Cardiac septum (tissue), 1 donor: Measurements from ENCODE around the gene IRF2BPL. TPM values are rescaled to one million over a fixed set of nuclear protein-coding genes. Genes with fewer than 3 reads are reported as not detected.
A peak's percentile ranks its signal among the peaks of the same experiment; 100 is the strongest.

ENCODE experiments used
- DNase-seq: peaks from one replicate; pipeline ENCODE4 v3.0.0-alpha.2; 2020; ENCODE audit warnings: low spot score
- intact Hi-C: fragments of 100-400 bp; cut with DNase I; formaldehyde crosslinking; loops from one replicate; pipeline ENCODE4 v1.14.0; 2022
- total RNA-seq: library from RNA; stranded (reverse); fragmentation: NEBNext Ultra II Directional; extraction: Animal tissue kit (Norgen Biotek cat#: 25700); gene quantifications from one replicate; pipeline ENCODE4 v1.2.1, GENCODE V29; 2021
- donor health status: DM: no; HTN: no; CAD: no.

The IRF2BPL gene
- total RNA-seq, 1 donor from 2014 or later, result 46.0 TPM

DNA sequence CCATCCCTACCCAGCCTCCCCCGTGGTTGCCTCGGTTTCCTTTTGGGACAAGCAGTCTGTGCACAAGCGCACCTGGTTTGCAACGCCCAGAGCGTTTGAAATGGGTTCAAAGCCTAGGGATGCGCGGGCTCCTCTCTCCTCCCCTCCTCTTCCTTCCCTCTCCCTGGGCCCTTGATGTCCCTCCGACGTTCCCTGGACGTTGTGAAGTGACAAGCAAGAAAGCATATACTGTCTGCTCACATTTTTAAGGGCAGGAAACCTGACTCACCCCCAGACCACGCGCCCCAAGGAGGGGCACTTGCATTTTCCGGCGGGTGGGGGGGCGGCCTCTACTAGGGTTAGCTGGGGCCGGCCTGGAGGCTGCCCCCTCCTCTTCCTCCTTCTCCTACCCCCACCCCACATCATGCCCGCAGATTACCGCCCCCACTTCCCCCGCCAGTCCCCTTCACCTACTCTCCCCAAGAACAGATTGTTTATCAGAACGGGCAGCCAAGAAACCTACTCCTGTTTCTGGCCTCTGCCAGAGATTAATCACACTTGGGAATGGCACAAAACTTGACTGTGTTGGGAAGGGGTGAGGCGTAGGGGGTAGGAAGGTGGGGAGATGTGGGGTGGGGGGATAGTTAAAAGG lies 9.5 kb upstream of the IRF2BPL start:
- DNase-seq, result no peak
- intact Hi-C loops, result no loop called here

DNA sequence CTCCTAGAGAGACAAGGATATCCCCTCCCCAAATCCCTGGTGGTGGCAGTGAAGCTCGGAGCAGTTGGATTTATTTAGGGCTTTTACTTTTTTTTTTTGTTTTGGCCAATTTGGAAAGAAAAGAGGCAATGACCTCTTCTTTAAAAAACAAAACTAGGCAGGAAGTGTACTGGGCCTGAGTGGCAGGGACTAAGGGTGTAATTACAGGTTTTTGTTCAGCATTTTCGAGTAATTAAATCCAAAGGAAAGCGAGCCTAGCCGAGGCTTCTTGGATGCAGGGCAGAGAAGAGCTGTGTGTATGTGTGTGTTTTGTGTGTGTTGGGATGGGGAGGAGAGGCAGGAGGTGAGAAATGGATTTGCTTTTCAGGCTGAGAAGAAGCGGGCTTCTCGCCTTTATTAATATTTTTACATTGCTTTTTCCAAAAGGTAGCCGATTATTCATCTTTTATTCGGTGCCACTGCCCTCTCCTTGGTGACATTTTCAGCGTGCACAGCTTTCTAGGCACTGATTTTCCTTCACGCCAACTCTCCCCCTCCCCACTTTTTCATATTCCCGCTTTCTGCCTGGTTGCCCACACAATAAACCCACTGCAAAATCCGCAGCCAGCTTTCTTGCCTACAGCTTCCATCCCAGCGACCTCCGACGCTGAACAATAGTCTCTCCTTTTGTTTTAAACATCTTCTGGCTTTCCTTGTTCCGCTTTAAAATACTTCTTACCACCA lies 8.9 kb upstream of the IRF2BPL start:
- intact Hi-C loops, result no loop called here
- DNase-seq, result no peak

DNA sequence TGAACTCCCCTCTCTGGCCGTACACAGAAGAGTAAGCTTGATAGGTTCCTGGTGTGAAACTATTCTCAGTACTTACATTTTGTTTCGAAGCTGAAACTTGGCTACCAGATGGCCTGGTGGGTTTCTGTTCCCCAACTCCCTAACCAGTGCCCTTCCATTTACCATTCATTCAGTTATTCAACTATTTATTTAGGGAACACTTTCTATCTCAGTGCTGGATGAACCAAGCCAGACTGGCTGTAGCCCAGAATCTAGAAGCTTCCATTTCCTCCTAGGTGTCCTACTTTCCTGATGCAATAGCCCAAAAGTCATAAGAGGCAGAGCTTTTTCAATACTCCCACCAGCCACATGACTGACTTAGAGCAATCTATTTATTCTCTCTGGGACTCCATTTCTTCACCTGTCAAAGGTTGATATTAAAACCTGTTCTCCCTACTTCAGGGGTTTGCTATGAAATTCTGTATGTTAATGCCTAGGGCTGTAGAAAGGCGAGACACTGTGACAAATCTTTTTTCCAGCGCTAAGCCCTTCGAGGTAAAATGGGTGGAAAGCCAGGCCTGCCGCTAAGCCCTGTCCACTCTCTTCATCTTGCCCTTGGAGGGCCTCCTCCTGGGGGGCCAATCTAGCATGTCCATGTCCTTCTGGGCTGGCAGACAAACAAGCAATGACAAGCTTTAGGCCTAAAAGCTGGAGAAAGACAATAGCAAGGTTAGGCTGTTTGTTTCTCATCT lies 8.1 kb upstream of the IRF2BPL start:
- no peak for DNase-seq
- intact Hi-C loops, result no loop called here

DNA sequence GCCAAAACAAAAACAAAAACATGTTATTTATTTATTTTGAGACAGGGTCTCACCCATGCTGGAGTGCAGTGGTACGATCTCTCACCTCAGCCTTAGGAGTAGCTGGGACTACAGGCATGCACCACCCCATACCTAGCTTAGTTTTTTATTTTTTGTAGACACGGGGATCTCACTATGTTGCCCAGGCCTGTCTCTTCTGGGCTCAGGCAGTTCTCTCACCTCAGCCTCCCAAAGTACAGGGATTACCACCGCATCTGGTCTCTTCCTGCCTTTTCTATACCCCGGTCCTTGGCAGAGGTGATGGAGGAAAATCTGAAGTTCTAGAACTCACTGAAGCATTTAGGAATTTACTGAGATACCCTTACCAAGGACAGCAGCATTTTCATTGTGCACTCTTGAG lies 6.8 kb upstream of the IRF2BPL start:
- intact Hi-C loops, result no loop called here
- DNase-seq, result no peak

DNA sequence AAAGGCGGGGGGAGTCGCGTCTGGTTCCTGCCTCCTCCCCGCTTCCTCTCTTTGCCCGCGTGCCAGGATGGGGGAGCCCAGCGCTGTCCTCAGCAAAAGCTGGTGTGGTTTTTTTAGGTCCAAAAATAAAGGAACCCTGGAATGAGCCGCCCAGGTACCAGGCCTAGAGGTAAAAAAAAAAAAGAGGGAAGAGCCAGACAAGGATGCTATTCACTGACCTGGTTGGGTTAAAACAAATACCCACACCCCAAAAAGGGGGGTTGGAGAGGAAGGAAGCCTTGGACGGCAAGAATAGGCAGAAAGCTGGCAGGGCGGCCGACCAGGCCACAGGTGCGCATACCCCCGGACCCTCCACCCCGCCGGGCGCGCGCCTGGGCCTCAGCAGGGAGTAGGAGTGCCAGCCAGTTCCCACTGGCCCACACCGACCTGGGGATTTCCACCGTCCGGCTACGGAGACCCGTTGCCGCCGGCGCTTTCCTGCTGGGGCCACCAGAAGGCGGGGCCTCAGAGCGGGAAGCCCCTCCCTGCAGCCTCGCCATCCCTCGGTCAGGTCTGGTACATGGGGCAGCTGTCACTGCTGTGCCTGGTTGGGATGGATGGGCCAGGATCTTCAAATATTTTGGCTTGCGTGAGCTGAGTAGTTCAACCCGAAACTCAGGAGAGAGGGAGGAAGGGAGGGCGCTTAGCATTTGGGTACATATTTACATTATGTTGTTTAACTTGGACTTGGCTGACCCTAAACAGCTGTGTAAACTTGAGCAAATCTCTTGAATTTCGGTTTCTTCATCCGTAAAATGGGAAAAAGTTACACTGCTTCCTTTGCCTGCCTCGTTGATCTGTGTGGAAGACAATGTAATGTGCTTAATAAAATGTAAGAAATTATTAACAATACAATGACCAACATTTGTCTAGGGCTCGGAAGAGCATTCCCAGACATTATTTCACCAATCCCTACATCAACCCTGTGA lies 5.4 kb upstream of the IRF2BPL start:
- intact Hi-C loops, result loop anchor here (2.0 kb wide), 1 partner anchor 65 kb away; the partner anchor contains the start of gene CIPC
- peak; percentile 95 for DNase-seq

DNA sequence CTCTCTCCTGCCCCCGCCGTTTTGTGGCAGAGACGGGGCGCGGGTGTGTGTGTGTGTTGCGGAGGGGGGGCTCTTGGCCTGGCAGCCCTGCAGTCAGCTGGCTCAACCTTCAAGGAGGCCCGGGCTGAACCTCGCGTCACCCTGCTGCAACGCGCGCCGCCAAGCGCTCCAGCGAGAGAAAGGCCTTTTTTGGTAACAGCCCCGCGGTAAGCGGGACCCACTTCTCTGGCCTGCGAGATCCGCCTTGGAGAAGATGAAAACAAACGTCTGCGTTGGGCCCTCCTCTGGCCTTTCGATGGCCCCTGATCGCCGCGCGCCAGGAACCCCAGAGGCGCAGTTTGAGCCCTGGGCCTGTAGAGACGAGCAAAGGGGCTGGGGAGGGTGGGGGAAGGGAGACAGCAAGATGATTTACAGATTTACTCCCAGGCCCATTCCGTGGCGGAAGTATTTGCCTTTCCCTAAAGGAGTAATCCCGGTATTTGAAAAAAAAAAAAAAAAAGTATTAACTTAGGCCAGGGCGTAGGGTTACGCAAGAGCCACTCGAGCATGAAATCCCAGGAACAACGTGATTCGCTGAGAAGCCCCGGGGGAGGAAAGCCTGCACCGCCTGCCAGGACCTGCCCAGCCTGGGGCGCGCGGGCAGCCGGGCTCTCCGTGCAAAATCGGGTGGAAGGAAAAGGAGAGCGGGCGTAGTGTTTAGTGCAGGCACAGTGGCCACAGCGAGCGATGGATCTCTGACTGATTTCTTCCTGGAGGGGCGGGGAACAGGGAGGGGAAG lies 4.5 kb upstream of the IRF2BPL start:
- intact Hi-C loops, result loop anchor here (2.0 kb wide), 1 partner anchor 66 kb away; the partner anchor contains the start of gene CIPC
- peak; percentile 94 for DNase-seq

DNA sequence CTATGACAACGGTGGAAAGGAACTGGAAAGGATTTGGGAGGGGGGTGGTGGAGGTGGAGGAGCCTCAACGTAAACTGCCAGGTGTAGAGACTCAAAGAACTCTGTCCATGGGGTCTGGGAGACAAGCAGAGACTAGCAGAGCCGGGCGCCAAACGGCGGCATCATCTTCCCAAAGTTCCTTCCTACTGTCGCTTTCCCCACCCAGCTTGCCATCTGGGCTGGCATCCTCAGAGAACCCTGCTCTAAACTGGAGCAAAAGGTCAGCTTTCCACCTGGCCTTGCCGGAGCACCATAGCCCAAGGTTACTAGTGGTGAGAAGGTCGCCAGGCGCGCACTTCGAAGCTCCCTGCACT lies 4.0 kb upstream of the IRF2BPL start:
- DNase-seq, result no peak
- intact Hi-C loops, result loop anchor here (2.0 kb wide), 1 partner anchor 66 kb away; the partner anchor contains the start of gene CIPC

DNA sequence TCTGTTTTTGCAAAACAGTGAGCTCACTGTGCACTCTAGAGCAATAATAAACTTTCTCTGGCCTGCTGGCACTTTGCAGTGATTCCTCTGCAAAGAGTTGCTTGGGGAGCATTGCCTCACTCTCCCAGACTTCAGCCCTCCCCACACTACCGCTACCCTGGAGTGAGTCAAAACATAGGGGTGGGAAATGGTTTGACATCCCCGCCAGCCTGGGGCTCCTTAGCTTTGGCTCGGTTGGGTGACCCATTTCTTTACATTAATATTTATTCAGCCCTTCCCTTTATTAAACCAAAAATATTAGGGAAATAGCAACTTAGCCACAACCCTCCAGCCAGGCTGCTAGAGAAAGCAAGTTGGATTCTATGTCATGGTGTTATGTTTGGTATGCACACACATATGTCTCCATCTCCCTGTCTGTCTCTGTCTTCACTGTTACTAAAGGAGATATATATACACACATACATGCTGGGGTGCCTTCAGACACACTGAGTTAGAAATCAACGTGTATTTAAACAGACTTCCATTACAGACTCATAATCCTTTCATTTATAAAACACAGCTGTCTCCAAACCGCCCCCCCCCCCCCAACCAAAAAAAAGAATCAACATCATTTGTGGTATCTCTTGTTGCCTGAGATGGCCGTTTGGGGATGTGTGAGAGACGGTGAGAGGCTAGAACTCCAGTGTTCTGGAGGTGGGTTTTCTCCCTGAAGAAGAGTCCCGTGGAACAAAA lies 3.4 kb upstream of the IRF2BPL start:
- no peak for DNase-seq
- intact Hi-C loops, result loop anchor here (2.0 kb wide), 1 partner anchor 67 kb away; the partner anchor contains the start of gene CIPC

DNA sequence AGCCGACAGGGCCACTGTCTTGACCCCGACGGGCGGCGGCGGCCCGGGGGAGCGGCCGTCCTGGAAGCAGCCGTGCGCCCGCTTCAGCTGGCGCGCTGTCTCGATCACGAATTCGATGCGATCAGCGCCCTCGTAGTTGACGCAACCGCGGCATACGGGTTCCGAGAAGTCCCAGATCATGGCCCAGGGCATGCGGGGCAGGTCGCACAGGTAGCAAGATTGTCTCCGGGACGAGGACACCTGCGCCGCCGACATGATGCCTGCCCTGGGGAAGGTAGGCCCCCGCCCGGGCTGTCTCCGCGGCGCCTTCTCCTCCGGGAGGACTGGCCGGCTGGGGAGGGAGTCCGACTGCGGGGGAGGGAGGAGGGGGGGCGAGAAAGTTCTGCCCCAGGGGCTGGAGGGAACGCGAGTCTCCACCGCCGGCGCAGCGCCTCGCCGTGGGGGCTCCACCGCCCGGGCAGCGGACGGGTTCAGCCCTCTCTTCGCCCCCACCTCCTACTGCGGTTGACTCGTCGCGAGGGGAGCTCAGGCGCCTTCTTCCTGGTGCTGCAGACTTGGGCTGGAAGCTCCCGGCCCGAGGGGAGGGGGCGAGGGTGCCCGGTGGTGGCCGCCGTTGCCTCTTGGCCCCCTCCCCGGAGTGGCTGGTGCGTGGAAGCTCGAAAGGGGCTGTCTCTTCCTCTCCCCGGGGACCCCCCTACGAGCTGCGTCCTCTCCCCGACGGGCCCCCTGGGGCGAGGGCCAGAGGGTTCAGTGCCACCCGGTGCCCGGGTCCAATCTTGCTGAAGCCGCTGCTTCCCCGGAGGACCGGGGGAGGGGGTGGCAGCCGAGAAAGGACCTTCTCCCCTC lies 747 bp downstream of the IRF2BPL start:
- DNase-seq, result peak; percentile 91
- intact Hi-C loops, result loop anchor here (1.0 kb wide), 2 partner anchors 16 to 108 kb away; no protein-coding TSS in a partner anchor

DNA sequence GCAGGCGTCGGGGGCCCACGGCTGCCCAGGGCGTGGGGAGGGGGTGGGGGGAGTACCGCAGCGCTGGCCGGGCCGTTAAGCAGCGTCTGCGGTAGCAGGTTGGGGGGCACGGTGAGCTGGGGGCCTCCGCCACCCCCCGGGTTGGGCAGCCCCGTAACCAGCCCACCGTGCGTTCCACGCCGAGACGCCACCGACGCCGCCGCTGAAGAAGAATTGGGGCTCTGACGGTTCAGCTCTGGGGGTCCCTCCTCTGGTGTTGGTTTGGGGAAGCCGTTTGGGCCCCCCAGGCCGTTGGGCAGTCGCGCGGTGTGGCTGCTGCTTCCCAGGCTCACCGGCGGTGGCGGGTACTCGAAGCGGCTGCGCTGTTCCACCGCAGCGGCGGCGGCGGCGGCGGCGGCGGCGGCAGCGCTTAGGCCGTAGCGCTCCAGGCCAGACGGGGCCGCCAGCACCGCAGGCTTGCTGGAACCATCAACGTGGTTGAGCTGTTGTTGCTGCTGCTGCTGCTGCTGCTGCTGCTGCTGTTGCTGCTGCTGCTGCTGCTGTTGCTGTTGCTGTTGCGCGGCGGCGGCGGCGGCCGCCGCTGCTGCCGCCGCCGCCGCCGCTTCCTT lies 1.5 kb downstream of the IRF2BPL start:
- DNase-seq, result no peak

DNA sequence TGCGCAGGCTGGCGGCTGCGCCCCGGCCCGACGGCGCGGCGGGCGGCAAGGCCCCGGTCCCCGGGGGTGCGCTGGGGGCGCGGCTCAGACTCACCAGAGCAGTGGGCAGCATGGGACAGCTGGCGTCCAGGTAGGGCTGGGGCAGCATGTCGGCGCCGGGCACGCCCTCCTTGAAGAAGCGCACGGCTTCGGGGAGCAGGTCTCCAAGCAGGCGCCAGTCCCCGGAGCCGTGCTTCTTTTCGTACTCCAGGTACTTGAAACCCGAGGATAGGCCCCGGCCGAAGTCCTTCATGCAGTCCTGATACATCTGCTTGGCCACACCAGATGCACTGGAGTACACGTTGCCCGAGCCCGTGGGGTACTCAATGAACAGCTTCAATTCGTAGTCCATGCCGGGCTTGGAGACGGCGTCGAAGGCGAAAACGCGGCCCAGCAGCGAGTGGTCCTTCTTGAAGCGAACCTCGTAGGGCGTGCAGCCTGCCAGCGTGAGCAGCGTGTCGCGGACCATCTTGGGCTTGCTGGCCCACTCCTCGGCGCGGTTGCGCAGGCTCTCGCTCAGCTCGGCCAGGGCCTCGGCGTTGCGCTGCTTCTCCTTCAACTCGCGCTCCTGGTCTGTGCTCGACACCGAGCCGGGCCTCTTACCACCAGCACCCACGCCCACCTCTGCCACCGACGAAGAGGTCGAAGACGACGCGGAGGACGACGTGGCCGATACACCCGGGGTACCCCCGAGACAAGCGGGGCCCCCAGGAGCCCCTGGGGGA lies 2.2 kb downstream of the IRF2BPL start:
- no peak for DNase-seq
- intact Hi-C loops, result no loop called here

More for the DNA sequence above, 1.5 kb downstream of the IRF2BPL start:
- intact Hi-C loops, result no loop called here

DNA sequence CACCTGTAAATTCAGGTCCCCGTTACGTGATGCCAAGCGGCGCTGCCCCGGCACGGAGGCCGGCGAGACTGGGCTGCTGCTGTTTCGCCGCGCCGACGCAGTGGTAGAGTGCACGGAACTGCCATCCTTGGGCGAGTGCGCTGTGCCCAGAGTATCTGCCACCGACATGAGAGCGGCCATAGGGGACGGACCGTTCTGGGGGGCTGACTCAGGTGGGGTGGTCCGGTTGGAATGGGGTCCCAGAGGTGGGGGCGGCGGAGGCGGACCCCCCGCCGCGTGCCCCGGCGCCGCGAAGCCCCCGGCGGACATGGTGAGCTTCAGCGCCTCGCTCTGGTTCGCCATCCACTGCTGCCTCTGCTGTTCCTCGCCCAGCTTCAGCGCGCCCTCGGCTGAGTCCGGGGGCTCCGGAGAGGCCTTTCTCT lies 2.8 kb downstream of the IRF2BPL start:
- intact Hi-C loops, result no loop called here
- no peak for DNase-seq

DNA sequence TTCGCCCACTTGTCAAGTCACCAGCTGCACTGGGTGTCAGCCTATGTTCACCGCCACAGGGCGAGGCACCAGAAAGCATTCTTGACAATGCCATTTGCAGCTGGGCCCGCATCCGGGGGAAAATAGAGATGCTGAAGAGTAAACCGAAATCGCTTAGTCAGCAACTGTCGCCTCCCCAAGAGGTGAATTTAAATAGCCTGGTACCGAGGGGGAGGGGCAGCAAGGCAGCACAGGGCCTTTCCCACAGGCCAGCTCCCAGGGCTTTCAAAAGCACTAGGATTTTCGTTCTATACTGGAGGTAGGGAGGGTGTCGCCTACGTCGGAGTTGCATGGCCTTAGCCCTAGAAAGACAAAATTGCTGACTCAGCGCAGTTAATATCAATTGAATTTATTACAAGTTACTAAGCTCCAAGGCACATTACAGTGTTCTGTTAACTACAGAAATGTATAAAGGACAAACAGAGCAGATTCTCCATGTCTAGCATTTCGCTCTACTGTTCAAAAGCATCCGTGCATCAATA lies 4.3 kb downstream of the IRF2BPL start:
- no peak for DNase-seq
- intact Hi-C loops, result no loop called here

DNA sequence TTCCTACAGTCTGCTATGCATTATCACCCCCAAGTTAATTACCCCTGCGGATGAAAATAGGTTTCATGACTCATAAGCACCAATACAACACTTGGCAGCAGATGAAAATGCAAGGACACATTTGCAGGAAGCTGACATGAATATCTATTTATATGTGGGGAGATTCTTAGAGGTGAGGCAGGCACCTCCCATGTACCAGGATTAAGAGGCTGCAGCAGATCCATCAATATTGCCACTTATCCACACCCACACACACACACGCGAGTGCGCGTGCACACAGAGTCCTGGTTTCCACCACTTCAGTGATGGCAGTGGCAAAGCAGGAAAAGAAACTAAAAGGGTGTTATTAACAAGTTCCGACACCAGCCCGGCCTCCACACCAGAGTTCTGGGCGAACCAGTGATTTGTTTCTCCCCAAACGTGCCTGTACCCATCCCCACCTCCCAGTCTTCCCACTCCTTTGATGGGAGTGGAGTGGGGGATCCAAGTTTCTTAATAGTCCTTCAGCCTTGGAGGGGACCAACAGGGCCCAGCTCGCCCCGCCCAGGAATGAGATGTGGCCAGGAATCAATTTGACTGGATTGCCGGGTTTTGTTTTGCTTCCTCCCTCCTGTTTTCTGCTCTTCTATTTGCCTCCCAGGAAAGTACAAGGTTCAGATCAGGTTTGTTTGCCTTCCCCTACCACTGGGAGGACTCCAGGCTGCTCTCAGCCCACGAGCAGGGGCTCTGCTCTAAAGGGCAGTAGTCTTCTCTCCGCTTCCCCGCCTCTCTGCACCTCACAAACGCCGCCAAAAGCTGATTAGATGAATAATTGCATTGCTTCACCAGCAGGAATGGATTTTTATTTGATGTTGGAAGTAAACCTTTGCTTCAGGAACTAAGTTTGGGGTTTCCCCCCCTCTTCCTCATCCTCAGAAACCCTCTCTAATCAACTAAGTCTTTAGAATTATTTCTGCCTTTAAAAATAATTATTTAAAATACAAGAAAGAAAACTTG lies 5.2 kb downstream of the IRF2BPL start:
- intact Hi-C loops, result loop anchor here (2.0 kb wide), 1 partner anchor 66 kb away; no protein-coding TSS in a partner anchor

More for the DNA sequence above, 5.2 kb downstream of the IRF2BPL start:
- DNase-seq, result no peak
